ENCODE data around the gene ZNF215.

DNA sequence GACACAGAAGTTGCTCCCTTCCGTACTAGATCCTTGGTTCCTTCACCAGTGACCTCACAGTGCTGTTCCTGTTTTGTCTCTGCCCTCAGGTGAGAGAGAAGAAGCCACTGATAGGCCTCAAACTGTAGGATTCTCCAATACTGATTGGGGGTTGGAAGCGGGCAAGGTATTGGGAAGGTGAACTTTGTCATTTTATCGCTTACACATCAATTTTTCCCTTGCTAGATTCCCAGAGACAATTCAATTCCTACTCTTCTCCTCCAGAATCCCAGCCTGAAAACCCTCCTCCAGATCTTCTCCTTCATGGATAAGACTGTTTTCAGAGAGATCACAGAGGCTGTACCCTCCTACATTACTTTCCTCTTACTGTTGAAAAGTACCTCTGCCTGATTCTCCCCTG lies 14.8 kb upstream of the ZNF215 start:
- TF ChIP-seq EZH2 (IDR thresholded peaks at IDR 0.05; ENCODE audit: low read depth, low read length, severe bottlenecking) (no peak), TBP (IDR thresholded peaks at IDR 0.05; ENCODE audit: low read depth, low read length) (no peak), SIX5 (IDR thresholded peaks at IDR 0.05; ENCODE audit: low read depth, low read length) (no peak), POLR2AphosphoS5 (IDR thresholded peaks at IDR 0.05; ENCODE audit: low read depth, low read length) (no peak), NRF1 (IDR thresholded peaks at IDR 0.05; ENCODE audit: low read depth, low read length) (no peak), POLR2A (IDR thresholded peaks at IDR 0.05; ENCODE audit: control extremely low read depth in 1 of 2, low read depth in 2 of 2, low read length in 2 of 2) (no peak), YY1 (IDR thresholded peaks at IDR 0.05; ENCODE audit: low read depth, low read length) (no peak)
- TF ChIP-seq, protein P1, sequence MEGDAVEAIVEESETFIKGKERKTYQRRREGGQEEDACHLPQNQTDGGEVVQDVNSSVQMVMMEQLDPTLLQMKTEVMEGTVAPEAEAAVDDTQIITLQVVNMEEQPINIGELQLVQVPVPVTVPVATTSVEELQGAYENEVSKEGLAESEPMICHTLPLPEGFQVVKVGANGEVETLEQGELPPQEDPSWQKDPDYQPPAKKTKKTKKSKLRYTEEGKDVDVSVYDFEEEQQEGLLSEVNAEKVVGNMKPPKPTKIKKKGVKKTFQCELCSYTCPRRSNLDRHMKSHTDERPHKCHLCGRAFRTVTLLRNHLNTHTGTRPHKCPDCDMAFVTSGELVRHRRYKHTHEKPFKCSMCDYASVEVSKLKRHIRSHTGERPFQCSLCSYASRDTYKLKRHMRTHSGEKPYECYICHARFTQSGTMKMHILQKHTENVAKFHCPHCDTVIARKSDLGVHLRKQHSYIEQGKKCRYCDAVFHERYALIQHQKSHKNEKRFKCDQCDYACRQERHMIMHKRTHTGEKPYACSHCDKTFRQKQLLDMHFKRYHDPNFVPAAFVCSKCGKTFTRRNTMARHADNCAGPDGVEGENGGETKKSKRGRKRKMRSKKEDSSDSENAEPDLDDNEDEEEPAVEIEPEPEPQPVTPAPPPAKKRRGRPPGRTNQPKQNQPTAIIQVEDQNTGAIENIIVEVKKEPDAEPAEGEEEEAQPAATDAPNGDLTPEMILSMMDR (IDR thresholded peaks at IDR 0.05; ENCODE audit: control extremely low read depth in 1 of 3, insufficient read depth in 1 of 3, low read depth in 1 of 3, low read length in 3 of 3) = no peak

All from H1 (cell line).